ENCODE results near the gene GJC3. TPM values are rescaled to one million over a fixed set of nuclear protein-coding genes. Genes with fewer than 3 reads are reported as not detected.
"Not testable (repeated sequence)": the region's sequence is repeated elsewhere in the genome, so short reads cannot be mapped to it uniquely, and the experiment has no call there.

GJC3 gene
- total RNA-seq, 2 donors from 2014 or later: 0.82 to 1.4 TPM

DNA sequence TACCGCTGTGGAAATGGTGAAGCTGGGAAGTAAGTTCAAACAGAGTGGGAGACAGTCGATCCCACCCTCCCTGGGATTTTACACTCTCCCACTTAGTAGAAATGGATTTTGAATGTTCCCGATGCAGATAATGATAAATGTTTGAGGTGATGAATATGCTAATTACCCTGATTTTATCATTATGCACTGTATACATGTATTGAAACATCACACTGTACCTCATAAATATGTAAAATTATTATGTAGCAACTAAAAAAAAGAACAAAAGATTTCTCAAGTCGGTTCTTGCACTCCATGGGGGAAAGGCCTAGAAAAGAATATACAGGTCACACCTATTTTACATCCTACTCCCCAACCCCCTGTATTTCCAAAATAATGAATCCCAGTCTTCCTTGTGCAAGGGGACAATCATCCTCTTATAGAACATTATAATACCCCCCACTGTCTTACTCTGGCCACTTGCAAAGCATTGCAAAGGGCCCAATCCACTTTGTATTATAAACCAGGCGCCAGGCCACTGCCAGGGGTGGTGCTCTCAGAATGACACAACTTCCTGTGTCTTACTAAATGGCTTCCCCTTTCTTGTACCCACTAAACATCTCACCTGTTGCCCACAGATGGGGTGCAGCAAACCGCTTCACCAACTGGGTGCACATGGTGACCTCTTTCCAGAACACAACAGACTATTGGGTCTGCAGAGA is 31.9 kb downstream of the GJC3 start:
- H3K4me3 ChIP-seq (ENCODE audit: low read length): no peak overlapping the region
- H3K9ac ChIP-seq (ENCODE audit: extremely low read depth, low read length, poor library complexity, severe bottlenecking): no peak overlapping the region
- no peak overlapping the region for H3K27ac ChIP-seq (ENCODE audit: low read depth, low read length)
- Mint-ChIP-seq H3K9me3 (no peaks in the 10 kb centered on the region), H3K27ac (no peak overlapping the region), H3K4me3 (no peak overlapping the region), H3K36me3 (ENCODE audit: low read depth) (peaks cover 24% of the 10 kb centered on the region), H3K4me1 (peaks cover 3% of the 10 kb centered on the region), H3K27me3 (ENCODE audit: insufficient read depth) (no peaks in the 10 kb centered on the region)
- DNase-seq: no peak
- H3K4me1 ChIP-seq (ENCODE audit: control insufficient read depth, insufficient read depth, low read length): no peaks in the 10 kb centered on the region
- TF ChIP-seq, protein P1, sequence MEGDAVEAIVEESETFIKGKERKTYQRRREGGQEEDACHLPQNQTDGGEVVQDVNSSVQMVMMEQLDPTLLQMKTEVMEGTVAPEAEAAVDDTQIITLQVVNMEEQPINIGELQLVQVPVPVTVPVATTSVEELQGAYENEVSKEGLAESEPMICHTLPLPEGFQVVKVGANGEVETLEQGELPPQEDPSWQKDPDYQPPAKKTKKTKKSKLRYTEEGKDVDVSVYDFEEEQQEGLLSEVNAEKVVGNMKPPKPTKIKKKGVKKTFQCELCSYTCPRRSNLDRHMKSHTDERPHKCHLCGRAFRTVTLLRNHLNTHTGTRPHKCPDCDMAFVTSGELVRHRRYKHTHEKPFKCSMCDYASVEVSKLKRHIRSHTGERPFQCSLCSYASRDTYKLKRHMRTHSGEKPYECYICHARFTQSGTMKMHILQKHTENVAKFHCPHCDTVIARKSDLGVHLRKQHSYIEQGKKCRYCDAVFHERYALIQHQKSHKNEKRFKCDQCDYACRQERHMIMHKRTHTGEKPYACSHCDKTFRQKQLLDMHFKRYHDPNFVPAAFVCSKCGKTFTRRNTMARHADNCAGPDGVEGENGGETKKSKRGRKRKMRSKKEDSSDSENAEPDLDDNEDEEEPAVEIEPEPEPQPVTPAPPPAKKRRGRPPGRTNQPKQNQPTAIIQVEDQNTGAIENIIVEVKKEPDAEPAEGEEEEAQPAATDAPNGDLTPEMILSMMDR (conservative IDR thresholded peaks at IDR 0.05): no peak
- WGBS, 2 experiments (ENCODE audit: insufficient coverage in 1 of 2, insufficient read length in 1 of 2): 94 to 96% methylated on average over 4 to 5 of the region's 6 CpGs
- no peaks in the 10 kb centered on the region for H3K9me3 ChIP-seq (ENCODE audit: control insufficient read depth, low read length)
- H3K36me3 ChIP-seq (ENCODE audit: control insufficient read depth, insufficient read depth, low read length): peaks cover 24% of the 10 kb centered on the region
- H3K27me3 ChIP-seq (ENCODE audit: control insufficient read depth, insufficient read depth, low read length, poor library complexity, severe bottlenecking): no peaks in the 10 kb centered on the region

DNA sequence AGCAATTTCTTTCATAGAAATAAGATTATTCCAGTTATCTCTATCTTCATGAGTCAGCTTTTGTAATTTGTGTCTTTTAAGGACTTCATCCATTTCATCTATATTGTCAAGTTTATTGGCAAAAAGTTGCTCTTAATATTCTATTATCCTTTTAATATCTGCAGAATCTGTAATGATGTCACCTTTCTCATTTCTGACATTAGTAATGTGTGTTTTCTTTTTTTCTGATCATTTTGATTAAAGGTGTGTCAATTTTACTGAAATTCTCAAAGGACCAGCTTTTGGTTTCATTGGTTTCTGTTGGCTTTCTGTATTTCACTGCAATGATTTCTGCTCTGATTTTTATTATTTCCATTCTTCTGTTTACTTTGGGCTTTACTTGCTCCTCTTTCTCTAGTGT is 34.7 kb downstream of the GJC3 start:
- DNase-seq: no peak
- no peak overlapping the region for H3K9ac ChIP-seq (ENCODE audit: extremely low read depth, low read length, poor library complexity, severe bottlenecking)
- no peak overlapping the region for H3K27ac ChIP-seq (ENCODE audit: low read depth, low read length)
- H3K27me3 ChIP-seq (ENCODE audit: control insufficient read depth, insufficient read depth, low read length, poor library complexity, severe bottlenecking): no peaks in the 10 kb centered on the region
- peaks cover 13% of the 10 kb centered on the region for H3K9me3 Mint-ChIP-seq
- H3K27me3 Mint-ChIP-seq (ENCODE audit: insufficient read depth): no peaks in the 10 kb centered on the region
- H3K4me3 Mint-ChIP-seq: no peak overlapping the region
- peaks cover 3% of the 10 kb centered on the region for H3K36me3 ChIP-seq (ENCODE audit: control insufficient read depth, insufficient read depth, low read length)
- H3K9me3 ChIP-seq (ENCODE audit: control insufficient read depth, low read length): peaks cover 10% of the 10 kb centered on the region
- H3K27ac Mint-ChIP-seq: no peak overlapping the region
- H3K4me1 ChIP-seq (ENCODE audit: control insufficient read depth, insufficient read depth, low read length): no peaks in the 10 kb centered on the region
- H3K4me1 Mint-ChIP-seq: peaks cover 3% of the 10 kb centered on the region
- TF ChIP-seq, protein P1 (conservative IDR thresholded peaks at IDR 0.05): no peak
- peaks cover 9% of the 10 kb centered on the region for H3K36me3 Mint-ChIP-seq (ENCODE audit: low read depth)
- no peak overlapping the region for H3K4me3 ChIP-seq (ENCODE audit: low read length)

DNA sequence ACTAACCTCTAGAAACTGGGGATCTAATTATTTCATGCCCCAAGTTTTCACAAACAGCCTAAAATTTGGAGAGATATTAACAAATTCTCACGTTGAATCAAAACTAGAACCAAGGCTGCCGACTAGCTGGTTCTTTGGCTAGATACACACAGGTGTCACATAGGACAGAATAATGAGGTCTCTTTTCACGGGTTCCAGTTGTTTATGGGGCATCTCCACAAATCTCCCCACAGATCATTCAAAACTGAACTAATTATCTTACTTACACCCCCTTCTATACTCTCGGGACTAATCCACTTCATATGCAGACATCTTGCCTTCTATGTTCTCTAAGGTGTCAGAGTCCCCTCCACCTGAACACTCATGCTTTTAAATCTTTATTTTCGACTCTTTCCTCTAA is 36.1 kb downstream of the GJC3 start:
- Histone ChIP-seq H3K36me3 (ENCODE audit: control insufficient read depth, insufficient read depth, low read length) (peaks cover 3% of the 10 kb centered on the region), H3K4me3 (ENCODE audit: low read length) (no peak overlapping the region), H3K9ac (ENCODE audit: extremely low read depth, low read length, poor library complexity, severe bottlenecking) (no peak overlapping the region), H3K9me3 (ENCODE audit: control insufficient read depth, low read length) (peaks cover 18% of the 10 kb centered on the region), H3K27me3 (ENCODE audit: control insufficient read depth, insufficient read depth, low read length, poor library complexity, severe bottlenecking) (no peaks in the 10 kb centered on the region), H3K4me1 (ENCODE audit: control insufficient read depth, insufficient read depth, low read length) (no peaks in the 10 kb centered on the region), H3K27ac (ENCODE audit: low read depth, low read length) (no peak overlapping the region)
- TF ChIP-seq, protein P1 (conservative IDR thresholded peaks at IDR 0.05): no peak
- H3K4me1 Mint-ChIP-seq: peaks cover 3% of the 10 kb centered on the region
- H3K27ac Mint-ChIP-seq: no peak overlapping the region
- H3K27me3 Mint-ChIP-seq (ENCODE audit: insufficient read depth): no peaks in the 10 kb centered on the region
- WGBS, 2 experiments (ENCODE audit: insufficient coverage in 1 of 2, insufficient read length in 1 of 2): 76 to 94% methylated on average over 3 to 5 of the region's 5 CpGs
- DNase-seq: no peak
- peaks cover 26% of the 10 kb centered on the region for H3K9me3 Mint-ChIP-seq
- H3K36me3 Mint-ChIP-seq (ENCODE audit: low read depth): peaks cover 12% of the 10 kb centered on the region
- H3K4me3 Mint-ChIP-seq: no peak overlapping the region

DNA sequence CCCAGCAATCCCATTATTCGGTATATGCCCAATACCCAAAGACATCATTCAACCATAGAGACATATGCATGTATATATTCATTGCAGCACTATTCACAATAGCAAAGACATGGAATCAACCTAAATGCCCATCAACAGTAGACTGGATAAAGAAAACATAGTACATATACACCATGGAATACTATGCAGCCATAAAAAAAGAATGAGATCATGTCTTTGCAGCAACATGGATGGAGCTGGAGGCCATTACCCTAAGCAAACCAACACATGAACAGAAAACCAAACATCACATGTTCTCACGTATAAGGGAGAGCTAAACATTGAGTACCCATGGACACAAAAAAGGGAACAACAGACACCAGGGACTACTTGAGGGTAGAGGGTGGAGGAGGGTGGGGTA is 39.1 kb downstream of the GJC3 start:
- DNase-seq; H3K4me3 ChIP-seq (ENCODE audit: low read length); H3K27ac ChIP-seq (ENCODE audit: low read depth, low read length); H3K27me3 Mint-ChIP-seq (ENCODE audit: insufficient read depth); H3K4me1 ChIP-seq (ENCODE audit: control insufficient read depth, insufficient read depth, low read length); H3K4me3 Mint-ChIP-seq; H3K9ac ChIP-seq (ENCODE audit: extremely low read depth, low read length, poor library complexity, severe bottlenecking); H3K27ac Mint-ChIP-seq; H3K4me1 Mint-ChIP-seq; H3K27me3 ChIP-seq (ENCODE audit: control insufficient read depth, insufficient read depth, low read length, poor library complexity, severe bottlenecking); H3K36me3 ChIP-seq (ENCODE audit: control insufficient read depth, insufficient read depth, low read length): not testable (repeated sequence)
- 98% methylated on average over 2 of the region's 2 CpGs; no CpG with 5 or more reads in 1 of the 2 experiments for WGBS, 2 experiments (ENCODE audit: insufficient coverage in 1 of 2, insufficient read length in 1 of 2)
- H3K9me3 ChIP-seq (ENCODE audit: control insufficient read depth, low read length): peaks cover 22% of the 10 kb centered on the region
- H3K36me3 Mint-ChIP-seq (ENCODE audit: low read depth): peaks cover 24% of the 10 kb centered on the region
- H3K9me3 Mint-ChIP-seq: peaks cover 44% of the 10 kb centered on the region

DNA sequence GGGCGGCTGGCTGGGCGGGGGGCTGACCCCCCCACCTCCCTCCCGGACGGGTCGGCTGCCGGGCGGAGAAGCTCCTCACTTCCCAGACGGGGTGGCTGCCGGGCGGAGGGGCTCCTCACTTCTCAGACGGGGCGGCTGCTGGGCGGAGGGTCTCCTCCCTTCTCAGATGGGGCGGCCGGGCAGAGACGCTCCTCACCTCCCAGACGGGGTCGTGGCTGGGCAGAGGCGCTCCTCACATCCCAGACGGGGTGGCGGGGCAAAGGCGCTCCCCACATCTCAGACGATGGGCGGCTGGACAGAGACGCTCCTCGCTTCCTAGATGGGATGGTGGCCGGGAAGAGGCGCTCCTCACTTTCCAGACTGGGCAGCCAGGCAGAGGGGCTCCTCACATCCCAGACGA is 41.1 kb downstream of the GJC3 start:
- not testable (repeated sequence) for H3K4me3 ChIP-seq (ENCODE audit: low read length); H3K27ac ChIP-seq (ENCODE audit: low read depth, low read length); H3K9ac ChIP-seq (ENCODE audit: extremely low read depth, low read length, poor library complexity, severe bottlenecking); H3K4me1 ChIP-seq (ENCODE audit: control insufficient read depth, insufficient read depth, low read length); H3K27me3 ChIP-seq (ENCODE audit: control insufficient read depth, insufficient read depth, low read length, poor library complexity, severe bottlenecking); DNase-seq; H3K27me3 Mint-ChIP-seq (ENCODE audit: insufficient read depth); H3K27ac Mint-ChIP-seq; H3K36me3 ChIP-seq (ENCODE audit: control insufficient read depth, insufficient read depth, low read length); H3K4me1 Mint-ChIP-seq; H3K4me3 Mint-ChIP-seq
- Mint-ChIP-seq H3K9me3 (peaks cover 59% of the 10 kb centered on the region), H3K36me3 (ENCODE audit: low read depth) (peaks cover 30% of the 10 kb centered on the region)
- 84% methylated on average over 20 of the region's 29 CpGs; no CpG with 5 or more reads in 1 of the 2 experiments for WGBS, 2 experiments (ENCODE audit: insufficient coverage in 1 of 2, insufficient read length in 1 of 2)
- peaks cover 33% of the 10 kb centered on the region for H3K9me3 ChIP-seq (ENCODE audit: control insufficient read depth, low read length)
